HepG2 (cell line): ENCODE data around the gene ZNF740. TPM values are rescaled to one million over a fixed set of nuclear protein-coding genes. Genes with fewer than 3 reads are reported as not detected.

Experiments
- ATAC-seq: fragments of 200-7000 bp; cut with Tn5 transposase; 3 replicates; pipeline ENCODE4 v1.9.1; 2020; ENCODE audit warnings: mild to moderate bottlenecking, moderate library complexity
- BruUV-seq: library from RNA; stranded (reverse); fragments of 400-500 nt; replicated peaks from 2 replicates; lab custom pipeline; 2021; lab: Mats Ljungman, UMichigan
- CTCF ChIA-PET: fragments of 300-600 bp; formaldehyde crosslinking; extraction: SDS; loops from one replicate; lab custom pipeline; 2021; ENCODE audit warnings: low total read pairs, inconsistent platforms, low intra/inter-chr PET ratio; lab: Yijun Ruan, JAX
- POLR2A ChIA-PET: fragments of 350-600 bp; sonication (Branson Sonifier 250); formaldehyde crosslinking; loops from one replicate; lab custom pipeline; 2020; ENCODE audit warnings: antibody characterized with exemption, inconsistent platforms; lab: Yijun Ruan, JAX
- DNase-seq: peaks from one replicate; pipeline ENCODE4 v3.0.0-alpha.2; 2015; ENCODE audit warnings: low spot score
- FAIRE-seq: peaks from 3 replicates; lab custom pipeline; 2011; peaks lifted over from hg19 to GRCh38; lab: Jason Lieb, UNC
- H2AFZ ChIP-seq: one replicate; pipeline ENCODE4 v1.6.1; 2011; ENCODE audit warnings: low read length, inconsistent platforms
- H3K27ac ChIP-seq: fragments of 300-600 bp; 3 replicates; pipeline ENCODE4 v1.8.0; 2011; ENCODE audit warnings: mixed run types, mild to moderate bottlenecking, mixed read lengths, low read length, inconsistent platforms; ENCODE audit not compliant: insufficient read depth; ENCODE audit errors: extremely low read length
- H3K27me3 ChIP-seq, 2 experiments: fragments of 200-600 bp in 1 of 2; 2 replicates in 1 of 2; 3 replicates in 1 of 2; pipeline versions ENCODE4 v1.6.0 to v1.8.0; 2011; ENCODE audit warnings: low read length in 2 of 2, mild to moderate bottlenecking in 2 of 2, moderate library complexity in 2 of 2, inconsistent platforms in 1 of 2; ENCODE audit not compliant: insufficient read depth in 2 of 2, control insufficient read depth in 1 of 2
- H3K36me3 ChIP-seq, 2 experiments: fragments of 200-600 bp in 1 of 2; replicated peaks in 1 of 2; 2 replicates in 1 of 2; 3 replicates in 1 of 2; pipeline versions ENCODE4 v1.5.1 to v1.8.0; 2011; ENCODE audit warnings: low read length in 2 of 2, inconsistent platforms in 1 of 2; ENCODE audit not compliant: insufficient read depth in 2 of 2, control insufficient read depth in 1 of 2
- H3K4me1 ChIP-seq: 2 replicates; pipeline ENCODE4 v1.5.1; 2012; ENCODE audit warnings: low read length, inconsistent platforms; ENCODE audit not compliant: insufficient read depth
- H3K4me2 ChIP-seq: 2 replicates; pipeline ENCODE4 v1.6.0; 2011; ENCODE audit warnings: low read depth, low read length, inconsistent platforms
- H3K4me3 ChIP-seq, 3 experiments: fragments of 200-600 bp in 1 of 3; sonication (generic), shearing (Covaris generic) in 1 of 3; replicated peaks in 1 of 3; 2 replicates each; pipeline ENCODE4 v1.5.1; 2011 to 2016; ENCODE audit warnings: low read length in 3 of 3, inconsistent platforms in 2 of 3, low read depth in 2 of 3, mild to moderate bottlenecking in 2 of 3, control low read depth in 1 of 3, mixed read lengths in 1 of 3; ENCODE audit not compliant: insufficient read depth in 1 of 3
- H3K79me2 ChIP-seq: one replicate; pipeline ENCODE4 v1.6.1; 2011; ENCODE audit warnings: low read length, inconsistent platforms; ENCODE audit not compliant: insufficient read depth
- H3K9ac ChIP-seq: 2 replicates; pipeline ENCODE4 v1.6.0; 2011; ENCODE audit warnings: mild to moderate bottlenecking, low read depth, low read length, inconsistent platforms; ENCODE audit not compliant: insufficient read depth
- H3K9me3 ChIP-seq: 2 replicates; pipeline ENCODE4 v1.5.1; 2012; ENCODE audit warnings: mild to moderate bottlenecking, low read length
- H4K20me1 ChIP-seq: 2 replicates; pipeline ENCODE4 v1.6.0; 2011; ENCODE audit warnings: inconsistent platforms, mild to moderate bottlenecking, low read length, moderate library complexity; ENCODE audit not compliant: insufficient read depth
- ATF1 ChIP-seq: IDR thresholded peaks from 2 replicates; pipeline ENCODE4 v1.6.1; 2016; ENCODE audit warnings: mild to moderate bottlenecking, control low read depth
- CC2D1A ChIP-seq: sonication (generic); formaldehyde crosslinking; IDR thresholded peaks from 2 replicates; pipeline ENCODE4 v1.8.1; 2023; ENCODE audit warnings: mild to moderate bottlenecking, missing genetic modification reagents
- CSRNP1 ChIP-seq: sonication (generic); formaldehyde crosslinking; IDR thresholded peaks from 2 replicates; pipeline ENCODE4 v1.8.1; 2023; ENCODE audit warnings: mild to moderate bottlenecking, missing genetic modification reagents
- FOXA3 ChIP-seq: IDR thresholded peaks from 2 replicates; pipeline ENCODE4 v1.6.1; 2016; ENCODE audit warnings: missing genetic modification reagents, missing compliant biosample characterization
- MEIS1 ChIP-seq: sonication (generic); formaldehyde crosslinking; IDR thresholded peaks from 2 replicates; pipeline ENCODE4 v1.9.0; 2021; ENCODE audit warnings: mild to moderate bottlenecking, missing genetic modification reagents, moderate library complexity, borderline replicate concordance
- NR1H2 ChIP-seq: sonication (generic); formaldehyde crosslinking; IDR thresholded peaks from 2 replicates; pipeline ENCODE4 v1.8.1; 2022; ENCODE audit warnings: low read depth, missing genetic modification reagents, borderline replicate concordance
- RFXANK ChIP-seq: IDR thresholded peaks from 2 replicates; pipeline ENCODE4 v1.6.1; 2016
- STAT5B ChIP-seq: sonication (generic); formaldehyde crosslinking; IDR thresholded peaks from 2 replicates; pipeline ENCODE4 v1.4.0; 2020; ENCODE audit warnings: missing genetic modification reagents
- STAT6 ChIP-seq: sonication (generic); formaldehyde crosslinking; IDR thresholded peaks from 2 replicates; pipeline ENCODE4 v1.4.0; 2020; ENCODE audit warnings: missing genetic modification reagents, mild to moderate bottlenecking, borderline replicate concordance
- TERF1 ChIP-seq: sonication (generic); formaldehyde crosslinking; IDR thresholded peaks from 2 replicates; pipeline ENCODE4 v1.8.0; 2022; ENCODE audit warnings: mild to moderate bottlenecking, missing genetic modification reagents, moderate library complexity
- TFAP4 ChIP-seq: sonication (generic); IDR thresholded peaks from 2 replicates; pipeline ENCODE4 v1.6.1; 2016; ENCODE audit warnings: low read depth, borderline replicate concordance
- TSC22D2 ChIP-seq: sonication (generic); formaldehyde crosslinking; IDR thresholded peaks from 2 replicates; pipeline ENCODE4 v1.5.1; 2020; ENCODE audit warnings: missing genetic modification reagents, mild to moderate bottlenecking, borderline replicate concordance
- ZMYM2 ChIP-seq: sonication (generic); formaldehyde crosslinking; IDR thresholded peaks from 2 replicates; pipeline ENCODE4 v1.8.0; 2022; ENCODE audit warnings: mild to moderate bottlenecking, missing genetic modification reagents
- ZNF800 ChIP-seq: sonication (generic); formaldehyde crosslinking; IDR thresholded peaks from 2 replicates; pipeline ENCODE4 v1.4.0; 2020; ENCODE audit warnings: missing genetic modification reagents
- ZSCAN29 ChIP-seq: sonication (generic); formaldehyde crosslinking; conservative IDR thresholded peaks from 2 replicates; pipeline ENCODE4 v1.4.0; 2020; ENCODE audit warnings: mild to moderate bottlenecking, missing genetic modification reagents
- ZZZ3 ChIP-seq: sonication (generic); formaldehyde crosslinking; IDR thresholded peaks from 2 replicates; pipeline ENCODE4 v1.4.0; 2020; ENCODE audit warnings: missing genetic modification reagents, mild to moderate bottlenecking, borderline replicate concordance
- WGBS: methylation state at CpG from one replicate; pipeline ENCODE4 v1.1.6; 2017; ENCODE audit warnings: low lambda C conversion rate; 5-methylcytosine and 5-hydroxymethylcytosine counted together
- in situ Hi-C: cut with HindIII; loops from 2 replicates; pipeline ENCODE4 v1.10.0; 2017; ENCODE audit warnings: low pct_unique_long_range_greater_than_20kb; ENCODE audit not compliant: extremely low pct_ligation_motif_present
- intact Hi-C: fragments of 100-400 bp; cut with micrococcal nuclease; formaldehyde crosslinking; loops from one replicate; pipeline ENCODE4 v1.10.0; 2022; ENCODE audit not compliant: unreplicated experiment
- polyA plus RNA-seq, 8 experiments: library from polyadenylated mRNA; depleted of rRNA in 3 of 8; stranded (reverse) in 7 of 8; unstranded in 1 of 8; fragments of >200 nt; fragmentation: Illumina TruSeq in 4 of 8; extraction: Trizol in 4 of 8; gene quantifications; 2 replicates each; pipeline versions ENCODE4 v1.2.1 to v1.2.3, GENCODE V29; 2011 to 2016; ENCODE audit warnings: low read depth in 4 of 8, missing spikeins in 1 of 8, mixed read lengths in 1 of 8; ENCODE audit not compliant: insufficient read depth in 1 of 8
- total RNA-seq, 5 experiments: library from RNA; depleted of rRNA; stranded (reverse); fragments of >200 nt; fragmentation: Illumina TruSeq; extraction: Trizol; gene quantifications; 2 replicates each; pipeline ENCODE4 v1.2.3, GENCODE V29; 2016; ENCODE audit warnings: low read depth in 1 of 5

Gene ZNF740
- total and polyA plus RNA-seq, 2 of the 13 experiments (the other 11 are each of a cell fraction or from before 2014, with no cell fraction given), result 16.9 to 19.0 TPM

GRCh38 chr12:53227341-53227740 lies 46.8 kb downstream of the ZNF740 start:
- no peak overlapping the region for H3K9ac ChIP-seq
- H3K4me1 ChIP-seq, result peaks cover 45% of the 10 kb centered on the region
- H2AFZ ChIP-seq, result no peak overlapping the region
- no TSS peak for BruUV-seq
- no peaks in the 10 kb centered on the region for H3K36me3 ChIP-seq
- no peak overlapping the region for H3K27ac ChIP-seq
- POLR2A ChIA-PET, result no interaction called here
- intact Hi-C loops, result no loop called here
- no peaks in the 10 kb centered on the region for H3K79me2 ChIP-seq
- H3K27me3 ChIP-seq, result peaks cover 4 to 40% of the 10 kb centered on the region in 2 experiments
- CTCF ChIA-PET, result no interaction called here
- H3K9me3 ChIP-seq, result no peaks in the 10 kb centered on the region
- WGBS, result 75% methylated on average over 6 of the region's 11 CpGs
- ATAC-seq, result no peak
- in situ Hi-C loops, result no loop called here
- no peaks in the 10 kb centered on the region for H4K20me1 ChIP-seq
- no peak overlapping the region for H3K4me2 ChIP-seq
- no peak for FAIRE-seq
- no peak overlapping the region for H3K4me3 ChIP-seq
- DNase-seq, result no peak
- TF ChIP-seq TSC22D2 (CRISPR knock-in tag) (no peak), ZMYM2 (CRISPR knock-in tag) (no peak), CSRNP1 (no peak), ZSCAN29 (CRISPR knock-in tag) (no peak), TERF1 (CRISPR knock-in tag) (no peak), ZZZ3 (CRISPR knock-in tag) (no peak), ZNF800 (CRISPR knock-in tag) (no peak), TFAP4 (no peak), MEIS1 (CRISPR knock-in tag) (no peak), STAT6 (CRISPR knock-in tag) (no peak), FOXA3 (CRISPR knock-in tag) (no peak), CC2D1A (CRISPR knock-in tag) (no peak), RFXANK (CRISPR knock-in tag) (no peak), NR1H2 (CRISPR knock-in tag) (no peak), ATF1 (CRISPR knock-in tag) (no peak), STAT5B (no peak)
